GM21447 (cell line): Measurements from ENCODE around the gene KRTAP12-2.
"Not testable (repeated sequence)": the region's sequence is repeated elsewhere in the genome, so short reads cannot be mapped to it uniquely, and the experiment has no call there.

Experiments used
- ATAC-seq: cut with Tn5 transposase; IDR thresholded peaks from one replicate; pipeline ENCODE4 v1.9.1; 2021; ENCODE audit not compliant: unreplicated experiment

Gene KRTAP12-2

GRCh38 chr21:44686000-44686781, 19.5 kb upstream of the KRTAP12-2 start:
- ATAC-seq, result no peak

GRCh38 chr21:44685050-44685449, 18.3 kb upstream of the KRTAP12-2 start:
- ATAC-seq, result not testable (repeated sequence)

- no peak for ATAC-seq
Observed at GRCh38 chr21:44684483-44684882, 17.8 kb upstream of the KRTAP12-2 start.

GRCh38 chr21:44684077-44684476, 17.4 kb upstream of the KRTAP12-2 start:
- ATAC-seq, result no peak

- no peak for ATAC-seq
Observed at GRCh38 chr21:44682580-44683151, 15.9 kb upstream of the KRTAP12-2 start.

GRCh38 chr21:44681861-44682579, 15.3 kb upstream of the KRTAP12-2 start, which contains the start of gene KRTAP12-1:
Gene KRTAP12-1, minus strand, starts transcription at chr21:44682163. Its CDS starts 40 bp downstream, at chr21:44682123.
- no peak for ATAC-seq

- no peak for ATAC-seq
Observed at GRCh38 chr21:44681152-44681551, 14.4 kb upstream of the KRTAP12-2 start.

- no peak for ATAC-seq
Observed at GRCh38 chr21:44677881-44678280, 11.2 kb upstream of the KRTAP12-2 start.

- ATAC-seq, result no peak
Observed at GRCh38 chr21:44671911-44672310, 5.2 kb upstream of the KRTAP12-2 start.

GRCh38 chr21:44670642-44671432, 4.1 kb upstream of the KRTAP12-2 start:
- ATAC-seq, result no peak

- no peak for ATAC-seq
Observed at GRCh38 chr21:44667612-44668011, 885 bp upstream of the KRTAP12-2 start.

- ATAC-seq, result no peak
Observed at GRCh38 chr21:44664691-44665090, 2.0 kb downstream of the KRTAP12-2 start.

- ATAC-seq, result not testable (repeated sequence)
Observed at GRCh38 chr21:44661567-44661966, 5.2 kb downstream of the KRTAP12-2 start.

GRCh38 chr21:44658913-44659595, 7.7 kb downstream of the KRTAP12-2 start:
- no peak for ATAC-seq

GRCh38 chr21:44658541-44658910, 8.2 kb downstream of the KRTAP12-2 start:
- no peak for ATAC-seq

GRCh38 chr21:44657635-44658540, 8.8 kb downstream of the KRTAP12-2 start, which contains the start of gene KRTAP12-3:
Gene KRTAP12-3, plus strand, starts transcription at chr21:44657932. Its CDS starts 48 bp downstream, at chr21:44657980.
- ATAC-seq, result no peak

- no peak for ATAC-seq
Observed at GRCh38 chr21:44656868-44657267, 9.9 kb downstream of the KRTAP12-2 start.

GRCh38 chr21:44654576-44655175, 12.1 kb downstream of the KRTAP12-2 start, which contains the start of gene KRTAP12-4:
Gene KRTAP12-4, minus strand, starts transcription at chr21:44654659. Its CDS starts 45 bp downstream, at chr21:44654614.
- ATAC-seq, result no peak
